A549 (cell line): ENCODE results near the gene CSF3R. TPM values are rescaled to one million over a fixed set of nuclear protein-coding genes. Genes with fewer than 3 reads are reported as not detected.

ENCODE experiments used
- ATAC-seq, 2 experiments: fragments of 200-7000 bp in 1 of 2; fragments of >200 bp in 1 of 2; cut with Nextera tagmentation in 1 of 2; cut with Tn5 transposase in 1 of 2; 3 replicates each; pipeline versions ENCODE4 v1.8.0 to v1.9.1; 2018 to 2020; ENCODE audit warnings: mild to moderate bottlenecking in 1 of 2, moderate library complexity in 1 of 2
- CTCF ChIA-PET: fragments of 300-600 bp; sonication (Branson Sonifier 250); formaldehyde crosslinking; extraction: SDS; loops from one replicate; lab custom pipeline; 2021; ENCODE audit warnings: antibody characterized with exemption, inconsistent platforms; lab: Yijun Ruan, JAX
- POLR2A ChIA-PET: fragments of 350-600 bp; formaldehyde crosslinking; extraction: SDS; loops from one replicate; lab custom pipeline; 2021; ENCODE audit warnings: antibody characterized with exemption, inconsistent platforms; lab: Yijun Ruan, JAX
- DNase-seq, 2 experiments: peaks; one replicate each; pipeline versions ENCODE4 v3.0.0 to v3.0.0-alpha.2; 2011 to 2016; ENCODE audit warnings: low read depth in 1 of 2, low spot score in 1 of 2
- FAIRE-seq: peaks from 2 replicates; lab custom pipeline; 2011; peaks lifted over from hg19 to GRCh38; lab: Jason Lieb, UNC
- H3K27ac ChIP-seq, 2 experiments: fragments of >200 bp; sonication (Bioruptor Twin); formaldehyde crosslinking; 3 replicates each; pipeline ENCODE4 v1.5.1; 2016 to 2017
- H3K4me1 ChIP-seq: fragments of >200 bp; sonication (Bioruptor Twin); formaldehyde crosslinking; 3 replicates; pipeline ENCODE4 v1.6.1; 2016
- H3K4me2 ChIP-seq: fragments of >200 bp; sonication (Bioruptor Twin); formaldehyde crosslinking; 3 replicates; pipeline ENCODE4 v1.6.1; 2016
- H3K4me3 ChIP-seq: fragments of >200 bp; sonication (Bioruptor Twin); formaldehyde crosslinking; 3 replicates; pipeline ENCODE4 v1.5.1; 2016
- H3K9me3 ChIP-seq: fragments of >200 bp; sonication (Bioruptor Twin); formaldehyde crosslinking; 3 replicates; pipeline ENCODE4 v1.6.1; 2016
- BHLHE40 ChIP-seq: IDR thresholded peaks from 2 replicates; pipeline ENCODE4 v1.6.1; 2012; ENCODE audit warnings: low read depth, low read length, inconsistent platforms
- CTCF ChIP-seq: fragments of >200 bp; sonication (Bioruptor Twin); formaldehyde crosslinking; IDR thresholded peaks from 3 replicates; pipeline ENCODE4 v1.5.1; 2016
- EHMT2 ChIP-seq: fragments of 200-600 bp; sonication (generic); IDR thresholded peaks from 2 replicates; pipeline ENCODE4 v1.6.1; 2016; ENCODE audit warnings: antibody characterized with exemption, low read depth, mild to moderate bottlenecking, moderate library complexity
- FOXS1 ChIP-seq: fragments of 250-450 bp; sonication (Bioruptor Pico); IDR thresholded peaks from 2 replicates; pipeline ENCODE4 v1.5.0; 2020; ENCODE audit warnings: mild to moderate bottlenecking, moderate library complexity
- GATA3 ChIP-seq: IDR thresholded peaks from 2 replicates; pipeline ENCODE4 v1.6.1; 2012; ENCODE audit warnings: borderline replicate concordance
- HES2 ChIP-seq: fragments of >200 bp; sonication (Bioruptor Twin); formaldehyde crosslinking; IDR thresholded peaks from 2 replicates; pipeline ENCODE4 v1.6.1; 2016
- HMGXB4 ChIP-seq: fragments of 250-450 bp; sonication (Bioruptor Pico); IDR thresholded peaks from 2 replicates; pipeline ENCODE4 v1.5.0; 2021; ENCODE audit warnings: mild to moderate bottlenecking, moderate library complexity, borderline replicate concordance
- HOXB13 ChIP-seq: fragments of 250-450 bp; sonication (Bioruptor Pico); IDR thresholded peaks from 2 replicates; pipeline ENCODE4 v1.5.0; 2020; ENCODE audit warnings: low read depth, mild to moderate bottlenecking, moderate library complexity
- HOXB5 ChIP-seq: fragments of 250-450 bp; sonication (Bioruptor Pico); IDR thresholded peaks from 2 replicates; pipeline ENCODE4 v1.5.0; 2020; ENCODE audit warnings: mild to moderate bottlenecking, moderate library complexity
- KDM5A ChIP-seq: fragments of 200-600 bp; sonication (generic); IDR thresholded peaks from 2 replicates; pipeline ENCODE4 v1.6.1; 2016; ENCODE audit warnings: antibody characterized with exemption, mild to moderate bottlenecking
- MAFK ChIP-seq: fragments of 450-650 bp; IDR thresholded peaks from 2 replicates; pipeline ENCODE4 v1.6.1; 2014; ENCODE audit not compliant: partially characterized antibody
- MAZ ChIP-seq: fragments of 150-350 bp; IDR thresholded peaks from 2 replicates; pipeline ENCODE4 v1.6.1; 2014; ENCODE audit warnings: antibody characterized with exemption, low read depth, low read length, borderline replicate concordance
- NPAS2 ChIP-seq: fragments of 250-450 bp; sonication (Bioruptor Pico); IDR thresholded peaks from 2 replicates; pipeline ENCODE4 v1.8.0; 2022; ENCODE audit warnings: mild to moderate bottlenecking, moderate library complexity, borderline replicate concordance
- POLR2AphosphoS2 ChIP-seq: conservative IDR thresholded peaks from 2 replicates; pipeline ENCODE4 v1.6.1; 2012; ENCODE audit warnings: low read length, improper control_type of control experiment, inconsistent platforms
- RAD21 ChIP-seq, 2 experiments: fragments of >200 bp in 1 of 2; sonication (Bioruptor Twin) in 1 of 2; formaldehyde crosslinking in 1 of 2; IDR thresholded peaks in 1 of 2; conservative IDR thresholded peaks in 1 of 2; 2 replicates in 1 of 2; 3 replicates in 1 of 2; pipeline ENCODE4 v1.6.1; 2012 to 2018; ENCODE audit warnings: inconsistent platforms in 1 of 2
- RNF2 ChIP-seq: fragments of 200-600 bp; sonication (generic); IDR thresholded peaks from 2 replicates; pipeline ENCODE4 v1.6.1; 2016; ENCODE audit warnings: low read depth, mild to moderate bottlenecking, antibody characterized with exemption, moderate library complexity, borderline replicate concordance
- SMC3 ChIP-seq: fragments of >200 bp; sonication (Bioruptor Twin); formaldehyde crosslinking; IDR thresholded peaks from 3 replicates; pipeline ENCODE4 v1.6.1; 2018; ENCODE audit warnings: inconsistent platforms
- WGBS: methylation state at CpG from one replicate; pipeline ENCODE4 v1.1.6; 2017; ENCODE audit errors: missing lambda C conversion rate; 5-methylcytosine and 5-hydroxymethylcytosine counted together
- polyA plus RNA-seq, 4 experiments: library from polyadenylated mRNA; depleted of rRNA in 3 of 4; stranded (reverse); fragments of >200 nt; fragmentation: RNase III in 1 of 4; extraction: RNeasy Plus Mini Kit Qiagen cat#74134 plus additional on column Dnase treatment in 1 of 4; gene quantifications; 2 replicates in 3 of 4; 3 replicates in 1 of 4; pipeline ENCODE4 v1.2.3, GENCODE V29; 2011 to 2017

The CSF3R gene
- polyA plus RNA-seq, 2 of the 4 experiments (the other 2 are of a cell fraction), result not detected

GRCh38 chr1:36425791-36426190 lies 56.9 kb downstream of the CSF3R start:
- H3K4me1 ChIP-seq, result 0 out of 3 replicates have a peak, but pooled peaks cover 2% of the 10 kb centered on the region
- POLR2A ChIA-PET, result no interaction called here
- no peak overlapping the region for H3K4me3 ChIP-seq
- DNase-seq, result no peak
- WGBS, result 49% methylated on average over 4 of the region's 4 CpGs
- no peak overlapping the region for H3K27ac ChIP-seq
- TF ChIP-seq KDM5A (no peak), HOXB5 (CRISPR knock-in tag) (no peak), RAD21 (conservative IDR thresholded peaks at IDR 0.05 in 1 of 2, IDR thresholded peaks at IDR 0.05 in 1 of 2) (no peak), MAFK (no peak), POLR2AphosphoS2 (no peak), BHLHE40 (no peak), MAZ (no peak), HOXB13 (no peak), SMC3 (no peak), NPAS2 (CRISPR knock-in tag) (no peak), FOXS1 (no peak), HES2 (no peak), CTCF (no peak), EHMT2 (no peak)
- no peak for FAIRE-seq
- CTCF ChIA-PET, result interaction anchor here (1.1 to 5.8 kb wide), 3 partner anchors 8 to 126 kb away, joined by 4 to 53 read pairs (median 5); no protein-coding TSS in a partner anchor
- H3K9me3 ChIP-seq, result no peaks in the 10 kb centered on the region
- H3K4me2 ChIP-seq, result no peak overlapping the region
- no peak for ATAC-seq

- H3K4me1 ChIP-seq, result peaks cover 7% of the 10 kb centered on the region; the same call in 2 of the 3 replicates
- WGBS, result 68% methylated on average over 7 of the region's 7 CpGs
- POLR2A ChIA-PET, result no interaction called here
- H3K9me3 ChIP-seq, result no peaks in the 10 kb centered on the region
- CTCF ChIA-PET, result interaction anchor here (0.7 to 5.8 kb wide), 17 partner anchors 28 to 326 kb away, joined by 3 to 53 read pairs (median 3); partner anchors contain the start of genes SH3D21 and TRAPPC3
- no peak overlapping the region for H3K4me2 ChIP-seq
- H3K27ac ChIP-seq, result peak overlapping the region in 1 of 2 experiments; percentile 75; a peak in 2 of 6 replicates
- TF ChIP-seq MAFK, result peak; percentile 42
- no peak for TF ChIP-seq HMGXB4 (CRISPR knock-in tag)
- no peak overlapping the region for H3K4me3 ChIP-seq
- DNase-seq, result no peak
- no peak for FAIRE-seq
- ATAC-seq, result no peak
Measured at GRCh38 chr1:36421649-36422048, 61.1 kb downstream of the CSF3R start.

GRCh38 chr1:36420836-36421317 lies 61.8 kb downstream of the CSF3R start:
- H3K27ac ChIP-seq, result peak overlapping the region; percentile 48 to 75; a peak in 5 of 6 replicates
- WGBS, result 12% methylated on average over 13 of the region's 13 CpGs
- POLR2A ChIA-PET, result interaction anchor here (0.6 kb wide), 1 partner anchor 31 kb away, joined by 4 read pairs; no protein-coding TSS in a partner anchor
- DNase-seq (peak; percentile 42 to 80), FAIRE-seq (peak; percentile 49), ATAC-seq (peak; percentile 98 to 99)
- no peak overlapping the region for H3K4me3 ChIP-seq
- TF ChIP-seq RNF2, result no peak
- peak; percentile 83 for TF ChIP-seq SMC3
- TF ChIP-seq RAD21 (conservative IDR thresholded peaks at IDR 0.05 in 1 of 2, IDR thresholded peaks at IDR 0.05 in 1 of 2), result peak; percentile 91 to 95
- TF ChIP-seq CTCF, result peak; percentile 78
- TF ChIP-seq GATA3, result no peak
- 0 out of 3 replicates have a peak overlapping the region, but pooled peaks have one; percentile 22 for H3K4me2 ChIP-seq
- H3K4me1 ChIP-seq, result peaks cover 7% of the 10 kb centered on the region; the same call in 2 of the 3 replicates
- no peaks in the 10 kb centered on the region for H3K9me3 ChIP-seq
- CTCF ChIA-PET, result interaction anchor here (0.7 to 5.8 kb wide), 15 partner anchors 9 to 271 kb away, joined by 3 to 53 read pairs (median 4); partner anchors contain the start of genes LSM10 and TRAPPC3
